GM23338 (cell line): Measurements from ENCODE around the gene SLCO3A1. TPM values are rescaled to one million over a fixed set of nuclear protein-coding genes. Genes with fewer than 3 reads are reported as not detected.
A peak's percentile ranks its signal among the peaks of the same experiment; 100 is the strongest.

ENCODE experiments used
- ATAC-seq: fragments of 200-7000 bp; cut with Tn5 transposase; 3 replicates; pipeline ENCODE4 v1.9.1; 2020
- DNase-seq: peaks from one replicate; pipeline ENCODE4 v3.0.0-alpha.2; 2015; ENCODE audit warnings: low spot score
- H2AFZ ChIP-seq: fragments of 200-600 bp; sonication (generic); 2 replicates; pipeline ENCODE4 v1.8.0; 2016; ENCODE audit warnings: antibody characterized with exemption, mild to moderate bottlenecking, moderate library complexity
- H3F3A ChIP-seq: fragments of 200-600 bp; sonication (generic); replicated peaks from 2 replicates; pipeline ENCODE4 v1.8.0; 2017; ENCODE audit warnings: antibody characterized with exemption, mixed run types, low read depth
- H3K27ac ChIP-seq: fragments of 200-600 bp; sonication (generic); 2 replicates; pipeline ENCODE4 v1.6.1; 2016; ENCODE audit warnings: low read depth
- H3K27me3 ChIP-seq: fragments of 200-600 bp; sonication (generic); 2 replicates; pipeline ENCODE4 v1.8.0; 2016; ENCODE audit warnings: mild to moderate bottlenecking, mixed run types, moderate library complexity; ENCODE audit not compliant: insufficient read depth
- H3K36me3 ChIP-seq: fragments of 200-600 bp; sonication (generic); 2 replicates; pipeline ENCODE4 v1.8.0; 2016; ENCODE audit warnings: mild to moderate bottlenecking; ENCODE audit not compliant: insufficient read depth
- H3K4me1 ChIP-seq: fragments of 200-600 bp; sonication (generic); 2 replicates; pipeline ENCODE4 v1.8.0; 2016; ENCODE audit warnings: mild to moderate bottlenecking, moderate library complexity; ENCODE audit not compliant: insufficient read depth
- H3K4me2 ChIP-seq: fragments of 200-600 bp; sonication (generic); 2 replicates; pipeline ENCODE4 v1.7.1; 2017; ENCODE audit warnings: mixed run types
- H3K4me3 ChIP-seq: fragments of 200-600 bp; sonication (generic); 2 replicates; pipeline ENCODE4 v1.6.1; 2016; ENCODE audit warnings: mixed run types
- H3K79me2 ChIP-seq: fragments of 200-600 bp; sonication (generic); replicated peaks from 2 replicates; pipeline ENCODE4 v1.8.0; 2017; ENCODE audit warnings: mild to moderate bottlenecking; ENCODE audit not compliant: insufficient read depth
- H3K9me2 ChIP-seq: fragments of 200-600 bp; sonication (generic); 2 replicates; pipeline ENCODE4 v1.8.0; 2017; ENCODE audit not compliant: insufficient read depth
- H4K20me1 ChIP-seq: fragments of 200-600 bp; sonication (generic); replicated peaks from 2 replicates; pipeline ENCODE4 v1.8.0; 2017; ENCODE audit warnings: mild to moderate bottlenecking; ENCODE audit not compliant: insufficient read depth
- H3K27ac Mint-ChIP-seq: 2 replicates; pipeline ENCODE4 v1.8.0; 2020; ENCODE audit warnings: inconsistent platforms, mild to moderate bottlenecking, moderate library complexity, mixed read lengths
- H3K27me3 Mint-ChIP-seq: 3 replicates; pipeline ENCODE4 v1.8.0; 2022; ENCODE audit warnings: low read depth, mild to moderate bottlenecking, moderate library complexity, mixed read lengths, inconsistent platforms; ENCODE audit not compliant: insufficient read depth, poor library complexity
- H3K36me3 Mint-ChIP-seq: 3 replicates; pipeline ENCODE4 v1.8.0; 2021; ENCODE audit warnings: low read depth, mild to moderate bottlenecking, inconsistent platforms, moderate library complexity, mixed read lengths
- H3K4me1 Mint-ChIP-seq: 3 replicates; pipeline ENCODE4 v1.8.0; 2020; ENCODE audit warnings: mild to moderate bottlenecking, inconsistent platforms, mixed read lengths
- H3K4me3 Mint-ChIP-seq: 3 replicates; pipeline ENCODE4 v1.8.0; 2021; ENCODE audit warnings: moderate library complexity, mild to moderate bottlenecking, inconsistent platforms, mixed read lengths
- H3K9me3 Mint-ChIP-seq: 3 replicates; pipeline ENCODE4 v1.8.0; 2020; ENCODE audit warnings: moderate library complexity, mild to moderate bottlenecking, inconsistent platforms, mixed read lengths
- EZH2 ChIP-seq: fragments of 200-600 bp; sonication (generic); IDR thresholded peaks from one replicate; pipeline ENCODE4 v1.8.0; 2017; ENCODE audit warnings: antibody characterized with exemption, mild to moderate bottlenecking, low read depth; ENCODE audit not compliant: unreplicated experiment
- EZH2phosphoT487 ChIP-seq: fragments of 200-600 bp; sonication (generic); IDR thresholded peaks from one replicate; pipeline ENCODE4 v1.8.1; 2018; ENCODE audit warnings: antibody characterized with exemption; ENCODE audit not compliant: unreplicated experiment
- JUNB ChIP-seq: IDR thresholded peaks from one replicate; pipeline ENCODE4 v1.6.1; 2016; ENCODE audit warnings: antibody characterized with exemption; ENCODE audit not compliant: unreplicated experiment
- NANOG ChIP-seq: IDR thresholded peaks from 2 replicates; pipeline ENCODE4 v1.6.1; 2016; ENCODE audit warnings: antibody characterized with exemption, borderline replicate concordance
- POLR2AphosphoS5 ChIP-seq: IDR thresholded peaks from 2 replicates; pipeline ENCODE4 v1.6.1; 2016; ENCODE audit warnings: antibody characterized with exemption, low read depth
- STAT1 ChIP-seq: IDR thresholded peaks from one replicate; pipeline ENCODE4 v1.6.1; 2016; ENCODE audit warnings: antibody characterized with exemption; ENCODE audit not compliant: unreplicated experiment
- polyA plus RNA-seq: library from polyadenylated mRNA; unstranded; fragments of >200 nt; fragmentation: Nextera tagmentation; extraction: Ambion mirVana; gene quantifications from 2 replicates; pipeline ENCODE4 v1.2.1, GENCODE V29; 2016
- total RNA-seq: library from RNA; depleted of rRNA; stranded (reverse); fragments of >200 nt; shearing (Covaris generic); gene quantifications from 2 replicates; pipeline ENCODE4 v1.2.3, GENCODE V29; 2014
- TF ChIP-seq, protein P1 (sequence below), 2 experiments: fragments of 200-600 bp in 1 of 2; sonication (generic) in 1 of 2; conservative IDR thresholded peaks; 2 replicates each; pipeline versions ENCODE4 v1.5.1 to v1.6.1; 2016 to 2017; ENCODE audit warnings: antibody characterized with exemption in 2 of 2, low read depth in 2 of 2, mild to moderate bottlenecking in 2 of 2, moderate library complexity in 1 of 2
- TF ChIP-seq, protein P2 (sequence below): IDR thresholded peaks from one replicate; pipeline ENCODE4 v1.6.1; 2018; ENCODE audit warnings: antibody characterized with exemption; ENCODE audit not compliant: unreplicated experiment
- TF ChIP-seq, protein P3 (sequence below): IDR thresholded peaks from 2 replicates; pipeline ENCODE4 v1.6.1; 2016; ENCODE audit warnings: antibody characterized with exemption

The SLCO3A1 gene
- total and polyA plus RNA-seq, 2 experiments from 2014 or later: 7.3 to 9.4 TPM

DNA sequence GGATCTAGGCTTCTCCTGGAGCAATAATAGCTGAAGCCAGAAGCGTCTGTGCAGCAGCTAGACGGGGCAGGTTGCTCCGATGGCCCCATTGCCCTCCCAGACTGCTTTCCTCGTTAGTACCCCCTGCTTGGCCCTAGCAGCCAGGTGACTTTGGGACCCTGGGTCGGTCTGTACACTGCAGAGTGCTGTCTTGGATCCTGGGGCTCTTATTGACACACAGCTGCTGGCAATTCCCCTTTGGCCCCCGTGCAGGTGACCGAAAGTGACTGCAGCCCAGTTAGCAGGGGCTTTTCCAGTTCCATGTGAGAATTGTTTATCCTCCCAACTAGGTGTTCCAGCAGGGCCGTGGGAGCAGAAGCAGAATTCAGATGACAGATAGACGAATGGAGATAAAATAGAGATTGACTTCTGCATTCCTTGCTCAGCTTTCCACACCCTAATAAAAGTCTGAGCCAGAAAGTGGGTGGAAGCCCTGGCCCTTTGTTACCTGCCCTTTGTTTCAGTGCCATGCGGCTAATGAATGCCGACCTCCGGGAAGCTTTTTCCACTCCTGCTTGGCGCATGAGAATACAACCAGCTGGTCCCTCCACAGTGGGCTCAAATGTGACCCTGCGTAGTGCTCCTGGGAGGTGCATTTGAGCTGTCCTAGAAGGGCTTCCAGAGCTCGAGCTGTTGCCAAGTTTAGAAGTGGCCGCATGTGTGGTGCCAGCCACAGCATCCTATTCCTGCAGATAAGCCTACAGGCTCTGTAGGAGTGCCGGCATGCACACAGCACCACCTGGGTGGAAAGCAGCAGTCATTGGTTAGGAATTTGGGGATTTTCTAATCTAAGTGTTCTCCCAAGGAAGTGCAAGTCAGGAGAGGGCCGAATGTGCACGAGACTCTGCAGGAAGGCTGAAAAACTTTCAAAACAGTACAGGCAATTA is 94.4 kb downstream of the SLCO3A1 start:
- Histone ChIP-seq H4K20me1 (no peaks in the 10 kb centered on the region), H3K4me3 (no peak overlapping the region), H3K4me2 (peak overlapping the region; percentile 25; the same call in 1 of the 2 replicates), H3K9me2 (no peaks in the 10 kb centered on the region), H3K36me3 (no peaks in the 10 kb centered on the region), H3F3A (no peaks in the 10 kb centered on the region), H3K27me3 (no peaks in the 10 kb centered on the region), H3K27ac (peak overlapping the region; percentile 80), H3K79me2 (peaks cover 50% of the 10 kb centered on the region), H2AFZ (no peak overlapping the region), H3K4me1 (peaks cover 38% of the 10 kb centered on the region)
- Mint-ChIP-seq H3K27me3 (peaks cover 20% of the 10 kb centered on the region), H3K36me3 (no peaks in the 10 kb centered on the region), H3K4me3 (peak overlapping the region; percentile 38; the same call in 2 of the 3 replicates), H3K9me3 (0 out of 3 replicates have a peak, but pooled peaks cover 2% of the 10 kb centered on the region), H3K4me1 (peaks cover 64% of the 10 kb centered on the region), H3K27ac (peak overlapping the region; percentile 88)
- TF ChIP-seq EZH2phosphoT487 (no peak), STAT1 (no peak), POLR2AphosphoS5 (no peak), JUNB (no peak), NANOG (no peak)
- TF ChIP-seq, protein P1, sequence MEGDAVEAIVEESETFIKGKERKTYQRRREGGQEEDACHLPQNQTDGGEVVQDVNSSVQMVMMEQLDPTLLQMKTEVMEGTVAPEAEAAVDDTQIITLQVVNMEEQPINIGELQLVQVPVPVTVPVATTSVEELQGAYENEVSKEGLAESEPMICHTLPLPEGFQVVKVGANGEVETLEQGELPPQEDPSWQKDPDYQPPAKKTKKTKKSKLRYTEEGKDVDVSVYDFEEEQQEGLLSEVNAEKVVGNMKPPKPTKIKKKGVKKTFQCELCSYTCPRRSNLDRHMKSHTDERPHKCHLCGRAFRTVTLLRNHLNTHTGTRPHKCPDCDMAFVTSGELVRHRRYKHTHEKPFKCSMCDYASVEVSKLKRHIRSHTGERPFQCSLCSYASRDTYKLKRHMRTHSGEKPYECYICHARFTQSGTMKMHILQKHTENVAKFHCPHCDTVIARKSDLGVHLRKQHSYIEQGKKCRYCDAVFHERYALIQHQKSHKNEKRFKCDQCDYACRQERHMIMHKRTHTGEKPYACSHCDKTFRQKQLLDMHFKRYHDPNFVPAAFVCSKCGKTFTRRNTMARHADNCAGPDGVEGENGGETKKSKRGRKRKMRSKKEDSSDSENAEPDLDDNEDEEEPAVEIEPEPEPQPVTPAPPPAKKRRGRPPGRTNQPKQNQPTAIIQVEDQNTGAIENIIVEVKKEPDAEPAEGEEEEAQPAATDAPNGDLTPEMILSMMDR (conservative IDR thresholded peaks at IDR 0.05; ENCODE audit: low read depth in 2 of 2): no peak
- TF ChIP-seq, protein P2, sequence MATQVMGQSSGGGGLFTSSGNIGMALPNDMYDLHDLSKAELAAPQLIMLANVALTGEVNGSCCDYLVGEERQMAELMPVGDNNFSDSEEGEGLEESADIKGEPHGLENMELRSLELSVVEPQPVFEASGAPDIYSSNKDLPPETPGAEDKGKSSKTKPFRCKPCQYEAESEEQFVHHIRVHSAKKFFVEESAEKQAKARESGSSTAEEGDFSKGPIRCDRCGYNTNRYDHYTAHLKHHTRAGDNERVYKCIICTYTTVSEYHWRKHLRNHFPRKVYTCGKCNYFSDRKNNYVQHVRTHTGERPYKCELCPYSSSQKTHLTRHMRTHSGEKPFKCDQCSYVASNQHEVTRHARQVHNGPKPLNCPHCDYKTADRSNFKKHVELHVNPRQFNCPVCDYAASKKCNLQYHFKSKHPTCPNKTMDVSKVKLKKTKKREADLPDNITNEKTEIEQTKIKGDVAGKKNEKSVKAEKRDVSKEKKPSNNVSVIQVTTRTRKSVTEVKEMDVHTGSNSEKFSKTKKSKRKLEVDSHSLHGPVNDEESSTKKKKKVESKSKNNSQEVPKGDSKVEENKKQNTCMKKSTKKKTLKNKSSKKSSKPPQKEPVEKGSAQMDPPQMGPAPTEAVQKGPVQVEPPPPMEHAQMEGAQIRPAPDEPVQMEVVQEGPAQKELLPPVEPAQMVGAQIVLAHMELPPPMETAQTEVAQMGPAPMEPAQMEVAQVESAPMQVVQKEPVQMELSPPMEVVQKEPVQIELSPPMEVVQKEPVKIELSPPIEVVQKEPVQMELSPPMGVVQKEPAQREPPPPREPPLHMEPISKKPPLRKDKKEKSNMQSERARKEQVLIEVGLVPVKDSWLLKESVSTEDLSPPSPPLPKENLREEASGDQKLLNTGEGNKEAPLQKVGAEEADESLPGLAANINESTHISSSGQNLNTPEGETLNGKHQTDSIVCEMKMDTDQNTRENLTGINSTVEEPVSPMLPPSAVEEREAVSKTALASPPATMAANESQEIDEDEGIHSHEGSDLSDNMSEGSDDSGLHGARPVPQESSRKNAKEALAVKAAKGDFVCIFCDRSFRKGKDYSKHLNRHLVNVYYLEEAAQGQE: no peak
- peak; percentile 64 for DNase-seq
- ATAC-seq: peak; percentile 82

DNA sequence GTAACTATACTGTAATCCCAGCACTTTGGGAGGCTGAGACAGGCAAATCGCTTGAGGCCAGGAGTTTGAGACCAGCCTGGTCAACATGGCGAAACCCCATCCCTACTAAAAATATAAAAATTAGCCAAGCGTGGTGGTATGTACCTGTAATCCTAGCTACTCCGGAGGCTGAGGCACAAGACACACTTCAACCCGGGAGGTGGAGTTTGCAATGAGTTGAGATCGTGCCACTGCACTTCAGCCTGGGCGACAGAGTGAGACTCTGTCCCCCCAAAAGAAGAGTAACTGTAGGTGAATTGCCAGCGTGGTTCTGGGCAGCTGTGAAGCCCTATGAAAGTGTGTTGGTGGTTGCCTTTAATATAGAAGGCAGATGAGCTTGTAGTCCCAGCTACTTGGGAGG is 95.9 kb downstream of the SLCO3A1 start:
- TF ChIP-seq JUNB (no peak), EZH2 (no peak)
- TF ChIP-seq, protein P3, sequence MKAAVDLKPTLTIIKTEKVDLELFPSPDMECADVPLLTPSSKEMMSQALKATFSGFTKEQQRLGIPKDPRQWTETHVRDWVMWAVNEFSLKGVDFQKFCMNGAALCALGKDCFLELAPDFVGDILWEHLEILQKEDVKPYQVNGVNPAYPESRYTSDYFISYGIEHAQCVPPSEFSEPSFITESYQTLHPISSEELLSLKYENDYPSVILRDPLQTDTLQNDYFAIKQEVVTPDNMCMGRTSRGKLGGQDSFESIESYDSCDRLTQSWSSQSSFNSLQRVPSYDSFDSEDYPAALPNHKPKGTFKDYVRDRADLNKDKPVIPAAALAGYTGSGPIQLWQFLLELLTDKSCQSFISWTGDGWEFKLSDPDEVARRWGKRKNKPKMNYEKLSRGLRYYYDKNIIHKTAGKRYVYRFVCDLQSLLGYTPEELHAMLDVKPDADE: no peak
- H3K36me3 ChIP-seq: no peaks in the 10 kb centered on the region
- H2AFZ ChIP-seq: no peak overlapping the region
- H3K4me1 Mint-ChIP-seq: peaks cover 58% of the 10 kb centered on the region
- no peak overlapping the region for H3K4me3 Mint-ChIP-seq
- ATAC-seq (no peak), DNase-seq (no peak)
- no peak overlapping the region for H3K27ac Mint-ChIP-seq
- H4K20me1 ChIP-seq: no peaks in the 10 kb centered on the region
- H3K4me2 ChIP-seq: no peak overlapping the region
- H3K27me3 Mint-ChIP-seq: peaks cover 20% of the 10 kb centered on the region
- no peaks in the 10 kb centered on the region for H3F3A ChIP-seq
- H3K9me2 ChIP-seq: no peaks in the 10 kb centered on the region
- H3K9me3 Mint-ChIP-seq: 0 out of 3 replicates have a peak, but pooled peaks cover 2% of the 10 kb centered on the region
- no peaks in the 10 kb centered on the region for H3K36me3 Mint-ChIP-seq
- H3K27ac ChIP-seq: no peak overlapping the region
- H3K79me2 ChIP-seq: peaks cover 60% of the 10 kb centered on the region
- peaks cover 38% of the 10 kb centered on the region for H3K4me1 ChIP-seq
- H3K27me3 ChIP-seq: no peaks in the 10 kb centered on the region
- no peak overlapping the region for H3K4me3 ChIP-seq
